OCI-M2 (cell line): ENCODE data around the gene C7orf25.

ENCODE experiments used
- DNase-seq: peaks from one replicate; lab custom pipeline; 2025; ENCODE audit not compliant: unreplicated experiment; lab: John Stamatoyannopoulos, UW

C7orf25 gene

GRCh38 chr7:42911454-42912447 is at the start of gene C7orf25:
Gene C7orf25 (minus strand): TSS chr7:42912070. CDS start chr7:42910900, 1,170 bp downstream.
- peak; percentile 52 for DNase-seq

DNA sequence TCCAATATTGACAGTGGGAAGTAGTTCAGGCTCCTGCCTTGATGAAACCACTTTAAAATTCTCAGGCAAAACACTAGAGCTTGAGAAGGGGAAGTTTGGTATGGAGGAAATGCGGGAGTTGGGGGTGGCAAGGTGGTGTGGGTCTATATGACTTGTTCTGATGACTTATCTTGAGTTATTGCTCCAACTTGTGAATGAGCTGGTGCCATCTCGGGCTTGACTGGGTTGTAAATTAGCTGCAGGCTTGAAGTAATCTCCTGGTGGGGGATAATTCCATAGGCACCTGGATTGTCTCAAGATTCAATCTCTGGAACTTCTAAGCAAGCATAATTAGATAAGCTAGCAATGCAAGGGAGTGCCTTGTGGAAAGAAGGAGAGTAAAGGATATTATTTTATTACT is 49.3 kb upstream of the C7orf25 start:
- DNase-seq = no peak

DNA sequence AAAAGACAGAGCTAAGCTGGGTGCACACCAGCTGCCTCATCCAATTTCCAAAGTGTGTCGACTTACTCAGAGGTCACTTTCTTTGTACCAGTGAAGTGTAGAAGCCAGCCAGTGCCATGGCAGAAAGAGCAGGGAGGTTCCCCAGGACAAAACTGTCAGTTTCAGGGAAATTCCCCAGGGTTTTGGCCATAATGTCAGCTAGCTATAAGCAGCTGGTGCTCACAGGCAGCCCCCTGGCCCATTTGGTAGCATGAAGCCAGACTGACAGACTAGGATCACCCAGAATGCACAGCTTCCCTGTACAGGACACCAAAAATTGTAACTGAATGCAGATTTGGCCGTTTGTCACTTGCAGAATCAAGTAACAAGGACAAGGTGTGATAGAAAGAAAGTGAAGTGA is 48.9 kb upstream of the C7orf25 start:
- no peak for DNase-seq

GRCh38 chr7:42959549-42959948 is 47.7 kb upstream of the C7orf25 start:
- no peak for DNase-seq

DNA sequence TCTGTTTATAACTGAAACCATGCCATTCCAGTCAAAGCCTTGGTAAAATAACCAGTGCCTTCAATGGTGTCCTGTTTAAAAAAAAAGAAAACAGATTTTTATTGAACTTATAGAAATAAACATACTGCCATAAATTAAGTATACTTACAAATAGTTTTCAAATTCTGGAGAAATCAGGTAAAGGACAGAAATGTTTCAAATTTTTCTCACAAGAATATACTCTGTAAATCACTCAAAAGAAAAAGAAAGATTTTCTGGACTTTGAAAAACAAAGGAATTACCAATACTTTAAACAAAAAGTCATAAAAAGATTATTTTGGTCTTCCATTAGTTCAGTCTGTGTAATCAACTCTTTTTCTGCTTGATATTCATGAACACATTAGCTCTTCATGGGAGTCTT is 44.2 kb upstream of the C7orf25 start:
- no peak for DNase-seq

DNA sequence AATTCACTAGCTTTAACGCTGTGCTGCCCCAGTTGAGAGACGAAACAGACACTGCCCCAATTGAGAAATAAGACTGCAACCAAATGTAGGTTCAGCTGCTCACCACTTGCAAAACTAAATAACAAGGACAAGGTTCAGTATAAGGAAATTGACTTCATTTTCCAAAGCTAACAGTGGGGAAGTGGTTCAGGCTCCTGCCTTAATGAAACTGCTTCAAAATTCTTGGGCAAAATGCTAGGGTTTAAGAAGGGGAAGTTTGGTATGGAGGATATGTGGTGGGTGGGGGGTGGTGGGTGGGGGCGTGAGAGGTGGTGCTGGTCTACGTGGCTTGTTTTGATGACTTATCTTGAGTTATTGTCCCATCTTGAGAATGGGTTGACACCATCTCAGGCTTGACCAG is 42.1 kb upstream of the C7orf25 start:
- DNase-seq = no peak

- no peak for DNase-seq
Observed at GRCh38 chr7:42952328-42952727, 40.5 kb upstream of the C7orf25 start.

DNA sequence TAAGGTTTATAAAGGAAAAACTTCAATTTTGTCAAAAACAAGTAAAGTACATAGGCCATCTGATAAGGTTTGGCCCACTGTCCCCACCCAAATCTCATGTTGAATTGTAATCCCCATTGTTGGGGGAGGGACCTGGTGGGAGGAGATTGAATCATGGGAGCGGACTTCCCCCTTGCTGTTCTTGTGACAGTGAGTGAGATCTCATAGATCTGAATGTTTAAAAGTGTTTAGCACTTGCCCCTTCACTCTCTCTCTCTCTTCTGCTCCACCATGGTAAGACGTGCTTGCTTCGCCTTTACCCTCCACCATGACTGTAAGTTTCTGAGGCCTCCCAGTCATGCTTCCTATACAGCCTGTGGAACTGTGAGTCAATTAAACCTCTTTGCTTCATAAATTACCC is 38.5 kb upstream of the C7orf25 start:
- DNase-seq = no peak

- DNase-seq = no peak
Observed at GRCh38 chr7:42947521-42947920, 35.7 kb upstream of the C7orf25 start.

- no peak for DNase-seq
Observed at GRCh38 chr7:42946627-42946950, 34.7 kb upstream of the C7orf25 start.

- DNase-seq = no peak
Observed at GRCh38 chr7:42945821-42946626, 34.2 kb upstream of the C7orf25 start.

GRCh38 chr7:42940985-42941847 is 29.3 kb upstream of the C7orf25 start:
- DNase-seq = peak; percentile 14

DNA sequence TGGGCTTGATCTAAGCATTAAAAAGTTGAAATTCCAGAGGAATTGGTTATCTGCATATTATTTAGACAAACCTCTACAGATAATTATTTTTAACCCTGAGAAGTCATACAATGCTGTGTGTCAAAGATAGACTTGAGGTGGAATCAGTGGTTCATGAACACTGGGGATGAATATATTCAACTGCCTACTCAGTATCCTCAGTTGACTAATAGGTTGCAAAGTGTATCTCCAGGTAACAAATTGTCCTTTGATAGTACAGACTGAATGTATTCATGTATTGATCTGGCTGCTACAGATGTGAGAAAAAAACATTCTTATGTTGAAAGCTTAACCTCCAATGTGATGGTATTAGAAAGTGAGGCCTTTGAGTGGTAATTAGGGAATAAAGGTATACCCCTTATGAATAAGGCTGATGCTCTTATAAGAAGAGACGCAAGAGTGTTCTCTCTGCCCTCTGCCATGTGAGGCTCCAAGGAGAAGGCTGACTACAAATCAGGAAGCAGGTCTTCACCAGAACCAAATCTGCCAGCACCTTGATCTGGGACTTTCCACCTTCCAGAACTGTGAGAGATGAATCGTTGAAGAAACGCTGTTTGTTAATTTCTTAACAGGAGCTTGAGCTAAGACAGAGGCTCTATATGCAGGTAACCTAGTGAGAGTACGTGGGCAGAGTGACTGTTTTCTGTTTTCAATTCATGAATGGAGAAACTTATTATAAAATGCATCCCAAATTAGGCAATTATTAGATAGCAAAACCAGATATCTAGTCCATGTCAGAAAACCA is 27.8 kb upstream of the C7orf25 start:
- DNase-seq = no peak

- no peak for DNase-seq
Observed at GRCh38 chr7:42935861-42936260, 24.0 kb upstream of the C7orf25 start.

DNA sequence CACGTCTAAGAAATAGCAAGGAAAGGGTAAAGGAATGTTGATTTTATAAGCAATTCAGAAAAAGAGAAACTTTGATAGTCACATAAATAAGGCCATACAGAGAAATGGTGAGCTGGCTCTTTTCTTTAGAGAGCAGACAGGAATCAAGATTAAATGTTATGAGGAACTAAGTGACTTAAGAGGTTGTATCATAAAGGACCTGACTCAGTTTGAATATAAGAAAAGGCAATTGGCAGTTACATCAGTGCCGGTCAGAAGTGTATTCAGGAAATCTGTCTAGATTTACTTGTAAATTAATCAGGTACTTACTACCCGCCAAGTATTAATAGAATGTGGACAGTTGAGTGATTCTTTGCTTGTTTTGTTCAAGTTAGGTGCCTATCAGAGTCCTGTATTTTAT is 22.4 kb upstream of the C7orf25 start:
- no peak for DNase-seq

DNA sequence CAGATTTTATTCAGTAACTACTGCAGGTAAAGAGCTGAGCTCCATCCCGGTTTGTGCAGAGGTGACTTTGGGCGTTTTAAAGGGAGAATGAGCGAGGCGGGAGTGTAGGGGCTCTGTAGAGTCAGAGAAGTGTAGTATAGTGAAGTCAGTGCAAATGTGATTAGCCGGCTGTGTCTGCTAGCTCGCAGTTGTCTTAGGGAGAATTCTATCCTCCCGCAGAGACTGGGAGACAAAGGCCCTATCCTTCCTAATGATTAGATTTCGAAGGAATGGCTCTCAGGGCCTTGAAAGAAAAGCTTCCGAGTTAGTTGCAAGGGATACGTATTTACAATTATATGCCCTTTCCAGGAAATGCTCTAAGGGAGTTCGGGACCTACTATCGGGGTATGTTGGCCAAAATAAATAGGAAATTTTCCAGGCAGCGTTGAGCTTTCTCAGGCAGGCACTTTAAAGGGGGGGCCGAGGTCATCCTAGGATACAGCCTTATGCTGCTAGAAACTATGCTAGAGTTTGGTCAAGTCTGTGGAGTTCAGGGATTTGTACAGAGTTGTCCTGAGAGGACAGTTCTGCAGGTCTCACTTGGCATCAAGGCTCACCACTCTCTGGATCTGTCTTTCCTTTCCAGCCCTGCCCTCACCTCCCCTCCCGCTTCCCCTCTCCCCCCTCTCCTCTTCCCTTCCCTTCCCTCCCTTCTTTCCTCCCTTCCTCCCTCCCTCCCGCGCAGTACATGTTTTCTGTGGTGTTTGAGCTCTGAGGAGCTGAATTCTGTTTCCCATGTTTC is 21.1 kb upstream of the C7orf25 start:
- no peak for DNase-seq

DNA sequence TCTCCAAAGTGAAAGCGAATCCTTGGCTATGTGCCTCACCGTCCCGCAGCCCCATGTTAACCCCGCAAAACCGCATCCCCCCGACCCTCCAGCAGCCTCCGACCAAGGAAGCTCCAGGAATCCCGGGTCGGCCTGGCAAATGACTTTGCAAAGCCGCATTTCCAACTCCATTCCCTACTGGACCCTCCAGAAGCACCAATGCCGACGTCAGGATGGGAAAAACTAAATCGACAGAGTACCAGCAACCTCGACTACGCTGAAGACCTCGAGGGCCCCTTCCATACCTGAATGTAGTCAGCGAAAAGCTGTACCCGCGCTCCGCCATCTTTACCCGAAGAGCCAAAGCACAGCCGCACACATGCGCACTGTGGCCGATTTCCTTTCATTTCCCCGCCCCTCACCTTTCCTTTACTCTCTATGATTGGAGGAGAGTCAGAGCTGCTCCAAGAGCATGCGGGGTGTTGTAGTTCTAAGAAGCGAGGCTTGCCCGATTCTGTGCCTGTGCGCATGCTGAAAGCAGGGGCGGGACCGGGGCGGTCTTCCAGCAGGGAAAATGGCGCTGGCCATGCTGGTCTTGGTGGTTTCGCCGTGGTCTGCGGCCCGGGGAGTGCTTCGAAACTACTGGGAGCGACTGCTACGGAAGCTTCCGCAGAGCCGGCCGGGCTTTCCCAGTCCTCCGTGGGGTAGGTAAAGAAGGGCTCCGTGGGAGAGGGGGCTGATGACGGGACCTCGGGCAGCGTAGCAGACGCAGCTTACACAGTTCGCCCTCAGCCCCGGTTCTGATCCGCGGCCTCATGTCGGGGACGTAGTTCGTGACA is 20.2 kb upstream of the C7orf25 start, which contains the start of the genes MRPL32 and PSMA2:
Gene MRPL32, plus strand, starts transcription at position 543 of the 818 bp plus-strand sequence. Its CDS starts 11 bp downstream, at position 554.
Gene PSMA2, minus strand, starts transcription at position 341 of the 818 bp plus-strand sequence. Its CDS starts 16 bp downstream, at position 325.
- DNase-seq = peak; percentile 82

DNA sequence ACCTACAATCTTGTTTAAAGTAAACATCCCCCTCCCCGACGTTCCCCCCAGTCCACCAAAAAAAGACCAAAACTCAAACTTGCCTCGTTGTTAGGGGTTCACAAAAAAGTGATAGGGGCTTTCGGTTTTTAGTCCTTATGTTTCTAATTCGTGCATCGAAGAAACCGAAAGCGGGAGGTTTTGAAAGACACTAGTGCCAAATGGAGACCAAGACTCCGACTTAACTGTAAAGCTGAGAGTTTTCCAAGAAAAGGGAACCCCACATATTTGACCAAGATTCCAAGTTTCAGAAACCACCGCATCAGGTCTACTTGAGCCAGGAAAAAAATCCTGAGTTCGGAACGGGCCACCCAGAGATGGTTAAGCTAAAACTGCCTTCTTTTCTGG is 19.6 kb upstream of the C7orf25 start:
- DNase-seq = no peak
